ENCODE data around the gene PDGFA. TPM values are rescaled to one million over a fixed set of nuclear protein-coding genes. Genes with fewer than 3 reads are reported as not detected.

The PDGFA gene
- total RNA-seq, 1 experiment from 2014 or later, result 18.4 TPM

DNA sequence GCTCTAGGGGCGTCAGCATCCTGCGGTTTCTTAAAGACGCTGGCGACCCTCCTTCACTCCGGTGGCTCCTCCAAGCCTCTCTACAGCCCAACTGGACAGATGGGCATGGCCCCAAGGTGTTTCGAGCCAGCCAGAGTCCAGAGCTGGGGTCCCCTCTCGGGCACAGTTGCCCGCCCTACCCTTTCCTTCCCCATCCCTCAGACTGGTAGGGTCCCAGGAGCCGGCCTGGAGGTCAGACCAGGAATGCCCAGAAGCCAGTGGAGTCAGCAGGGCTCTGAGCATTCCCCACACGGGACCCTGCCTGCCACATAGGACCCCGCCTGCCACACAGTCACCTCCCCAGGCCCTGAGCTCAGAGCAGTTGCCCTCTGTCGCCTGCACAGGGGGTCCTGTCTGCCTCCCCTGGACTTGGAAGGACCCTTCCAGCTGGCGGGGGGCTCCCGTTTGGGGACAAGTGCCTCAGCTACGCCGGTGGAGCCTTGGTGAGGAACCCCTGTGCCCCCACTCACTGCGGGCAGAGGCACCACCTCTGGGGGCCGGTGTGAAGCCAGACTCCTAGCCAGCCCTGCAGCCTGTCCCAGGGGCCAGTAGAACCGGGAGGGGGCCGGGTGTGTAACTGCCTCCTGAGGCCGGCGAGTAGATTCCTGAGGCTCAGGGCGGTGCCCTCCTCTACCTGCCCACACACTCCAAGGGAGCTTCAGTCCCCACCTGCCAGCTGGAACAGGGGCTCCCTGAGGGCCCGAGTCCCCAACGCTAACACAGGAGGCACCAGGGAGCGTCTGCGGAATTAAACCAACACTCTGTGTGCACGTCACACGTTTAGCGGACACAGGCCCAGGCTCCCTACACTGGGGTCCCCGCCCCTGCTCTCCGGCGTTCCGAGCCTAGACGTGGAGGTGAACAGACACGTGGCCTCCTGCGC is 19.4 kb upstream of the PDGFA start:
- peak; percentile 32 for ATAC-seq
- intact Hi-C loops (cut with micrococcal nuclease), result loop anchor here (2.0 kb wide), 1 partner anchor 20 kb away; the partner anchor contains the start of gene PDGFA

DNA sequence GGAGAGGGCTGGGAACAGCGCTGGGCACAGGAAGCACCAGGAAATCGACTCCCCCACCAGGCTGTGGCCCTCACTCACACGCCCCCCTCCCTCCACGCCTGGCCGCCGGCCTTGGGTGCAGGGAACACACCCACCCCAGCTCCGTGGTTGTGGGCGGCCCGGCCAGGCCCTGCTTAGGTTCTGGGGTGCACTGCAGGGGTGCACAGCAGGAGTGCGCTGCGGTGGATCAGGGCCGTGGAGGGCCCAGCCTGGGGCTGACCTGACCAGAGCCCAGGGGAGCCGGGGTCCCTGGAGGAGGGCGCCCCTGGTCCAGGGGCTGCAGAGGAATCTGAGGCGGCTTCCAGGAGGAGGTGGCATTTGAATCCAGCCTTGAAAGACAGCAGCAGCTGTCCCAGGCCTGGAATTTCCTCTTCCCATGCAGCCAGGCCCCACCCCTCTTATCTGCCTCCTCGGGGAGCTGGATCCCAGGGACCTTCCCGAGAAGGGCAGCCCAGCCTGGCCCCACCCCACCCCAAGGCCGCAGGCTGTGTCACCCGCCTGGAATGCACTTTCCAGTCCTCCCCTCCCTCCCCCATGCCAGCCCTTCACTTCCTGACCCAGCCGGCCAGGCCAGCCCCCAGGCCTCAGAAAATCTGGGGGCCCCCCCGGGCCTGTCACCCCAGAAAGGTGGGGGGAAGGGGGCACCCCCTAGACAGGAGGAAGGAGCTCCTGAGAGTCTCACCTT is 18.4 kb upstream of the PDGFA start:
- no peaks in the 10 kb centered on the region for H3K36me3 ChIP-seq (ENCODE audit: low read depth, low read length)
- H3K79me2 ChIP-seq (ENCODE audit: low read length), result no peaks in the 10 kb centered on the region
- H2AFZ ChIP-seq (ENCODE audit: low read length), result peak overlapping the region; percentile 58; the same call in 1 of the 2 replicates
- TF ChIP-seq, protein P1, sequence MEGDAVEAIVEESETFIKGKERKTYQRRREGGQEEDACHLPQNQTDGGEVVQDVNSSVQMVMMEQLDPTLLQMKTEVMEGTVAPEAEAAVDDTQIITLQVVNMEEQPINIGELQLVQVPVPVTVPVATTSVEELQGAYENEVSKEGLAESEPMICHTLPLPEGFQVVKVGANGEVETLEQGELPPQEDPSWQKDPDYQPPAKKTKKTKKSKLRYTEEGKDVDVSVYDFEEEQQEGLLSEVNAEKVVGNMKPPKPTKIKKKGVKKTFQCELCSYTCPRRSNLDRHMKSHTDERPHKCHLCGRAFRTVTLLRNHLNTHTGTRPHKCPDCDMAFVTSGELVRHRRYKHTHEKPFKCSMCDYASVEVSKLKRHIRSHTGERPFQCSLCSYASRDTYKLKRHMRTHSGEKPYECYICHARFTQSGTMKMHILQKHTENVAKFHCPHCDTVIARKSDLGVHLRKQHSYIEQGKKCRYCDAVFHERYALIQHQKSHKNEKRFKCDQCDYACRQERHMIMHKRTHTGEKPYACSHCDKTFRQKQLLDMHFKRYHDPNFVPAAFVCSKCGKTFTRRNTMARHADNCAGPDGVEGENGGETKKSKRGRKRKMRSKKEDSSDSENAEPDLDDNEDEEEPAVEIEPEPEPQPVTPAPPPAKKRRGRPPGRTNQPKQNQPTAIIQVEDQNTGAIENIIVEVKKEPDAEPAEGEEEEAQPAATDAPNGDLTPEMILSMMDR (conservative IDR thresholded peaks at IDR 0.05; ENCODE audit: low read depth, low read length), result no peak
- TF ChIP-seq EZH2 (IDR thresholded peaks at IDR 0.05; ENCODE audit: low read length, unreplicated experiment) (no peak), EZH2phosphoT487 (IDR thresholded peaks at IDR 0.05; ENCODE audit: borderline replicate concordance, low read length) (no peak)
- peaks cover 42% of the 10 kb centered on the region for H3K4me1 ChIP-seq (ENCODE audit: insufficient read depth, low read length)
- ChIA-PET CTCF (no interaction called here), POLR2A (ENCODE audit: unreplicated experiment) (interaction anchor here (0.5 kb wide), 1 partner anchor 205 kb away, joined by 4 read pairs; no protein-coding TSS in a partner anchor)
- H3K27me3 ChIP-seq (ENCODE audit: low read length), result no peaks in the 10 kb centered on the region
- peak; percentile 92 for DNase-seq
- intact Hi-C loops (cut with micrococcal nuclease), result loop anchor here (2.0 kb wide), 1 partner anchor 19 kb away; the partner anchor contains the start of gene PDGFA
- H3K9me3 ChIP-seq (ENCODE audit: low read length), result no peaks in the 10 kb centered on the region
- H3K9ac ChIP-seq (ENCODE audit: low read length), result peak overlapping the region; percentile 79
- H3K4me2 ChIP-seq (ENCODE audit: low read length), result peak overlapping the region; percentile 83
- H4K20me1 ChIP-seq (ENCODE audit: low read length), result no peaks in the 10 kb centered on the region
- no peaks in the 10 kb centered on the region for H3K9me2 ChIP-seq (replicated peaks; ENCODE audit: low read length)
- peak overlapping the region; percentile 39; the same call in 1 of the 2 replicates for H3K4me3 ChIP-seq (ENCODE audit: low read length)
- peak; percentile 68 for ATAC-seq
- BruUV-seq (replicated peaks), result no TSS peak
- H3K27ac ChIP-seq (ENCODE audit: low read length), result peak overlapping the region; percentile 94
- H3F3A ChIP-seq (ENCODE audit: low read length, unreplicated experiment), result no peaks in the 10 kb centered on the region

More for the DNA sequence above, 19.4 kb upstream of the PDGFA start:
- H3K9me2 ChIP-seq (replicated peaks; ENCODE audit: low read length), result no peaks in the 10 kb centered on the region
- H2AFZ ChIP-seq (ENCODE audit: low read length), result peak overlapping the region; percentile 58; the same call in 1 of the 2 replicates
- H3F3A ChIP-seq (ENCODE audit: low read length, unreplicated experiment), result no peaks in the 10 kb centered on the region
- H3K9me3 ChIP-seq (ENCODE audit: low read length), result no peaks in the 10 kb centered on the region
- peak overlapping the region; percentile 79 for H3K9ac ChIP-seq (ENCODE audit: low read length)
- H3K36me3 ChIP-seq (ENCODE audit: low read depth, low read length), result no peaks in the 10 kb centered on the region
- BruUV-seq (replicated peaks), result TSS peak; percentile 90
- ChIA-PET CTCF (no interaction called here), POLR2A (ENCODE audit: unreplicated experiment) (interaction anchor here (0.5 to 0.6 kb wide), 2 partner anchors 20 to 87 kb away, joined by 3 read pairs; no protein-coding TSS in a partner anchor)
- H3K27ac ChIP-seq (ENCODE audit: low read length), result peak overlapping the region; percentile 94
- peak overlapping the region; percentile 83 for H3K4me2 ChIP-seq (ENCODE audit: low read length)
- peak overlapping the region; percentile 39 for H3K4me3 ChIP-seq (ENCODE audit: low read length)
- TF ChIP-seq EZH2phosphoT487 (IDR thresholded peaks at IDR 0.05; ENCODE audit: borderline replicate concordance, low read length), result no peak
- TF ChIP-seq EZH2 (IDR thresholded peaks at IDR 0.05; ENCODE audit: low read length, unreplicated experiment), result no peak
- TF ChIP-seq, protein P1 (conservative IDR thresholded peaks at IDR 0.05; ENCODE audit: low read depth, low read length), result no peak
- no peaks in the 10 kb centered on the region for H4K20me1 ChIP-seq (ENCODE audit: low read length)
- no peaks in the 10 kb centered on the region for H3K27me3 ChIP-seq (ENCODE audit: low read length)
- peak; percentile 70 for DNase-seq
- H3K4me1 ChIP-seq (ENCODE audit: insufficient read depth, low read length), result peaks cover 51% of the 10 kb centered on the region
- no peaks in the 10 kb centered on the region for H3K79me2 ChIP-seq (ENCODE audit: low read length)

Measured in PC-3 (cell line).